Measurements from ENCODE around the gene CXXC4.

The CXXC4 gene

GRCh38 chr4:104494822-104495559 is at the start of gene CXXC4:
Gene CXXC4, minus strand, starts transcription at chr4:104494894. Its CDS starts 3,092 bp downstream, at chr4:104491802.
- DNase-seq: peak; percentile 76 to 91

- DNase-seq: no peak
Observed at GRCh38 chr4:104533156-104533555, 38.5 kb upstream of the CXXC4 start.

- no peak for DNase-seq
Observed at GRCh38 chr4:104532677-104533076, 38.0 kb upstream of the CXXC4 start.

- DNase-seq: no peak
Observed at GRCh38 chr4:104531390-104531789, 36.7 kb upstream of the CXXC4 start.

- DNase-seq: no peak
Observed at GRCh38 chr4:104530426-104530825, 35.7 kb upstream of the CXXC4 start.

GRCh38 chr4:104524591-104524990 is 29.9 kb upstream of the CXXC4 start:
- no peak for DNase-seq

GRCh38 chr4:104524026-104524425 is 29.3 kb upstream of the CXXC4 start:
- DNase-seq: no peak

GRCh38 chr4:104519588-104519987 is 24.9 kb upstream of the CXXC4 start:
- DNase-seq: no peak

- DNase-seq: no peak
Observed at GRCh38 chr4:104516884-104517283, 22.2 kb upstream of the CXXC4 start.

GRCh38 chr4:104508224-104508623 is 13.5 kb upstream of the CXXC4 start:
- DNase-seq: no peak

GRCh38 chr4:104507112-104507511 is 12.4 kb upstream of the CXXC4 start:
- no peak for DNase-seq

- DNase-seq: no peak
Observed at GRCh38 chr4:104504536-104504935, 9.8 kb upstream of the CXXC4 start.

- no peak for DNase-seq
Observed at GRCh38 chr4:104502471-104502870, 7.8 kb upstream of the CXXC4 start.

- DNase-seq: no peak
Observed at GRCh38 chr4:104501290-104501689, 6.6 kb upstream of the CXXC4 start.

GRCh38 chr4:104500442-104500841 is 5.7 kb upstream of the CXXC4 start:
- DNase-seq: no peak

GRCh38 chr4:104494185-104494584 is 509 bp downstream of the CXXC4 start:
- DNase-seq: no peak

GRCh38 chr4:104493081-104493831 is 1.4 kb downstream of the CXXC4 start:
- DNase-seq: peak in 1 of 2 experiments; percentile 23

- peak; percentile 43 to 65 for DNase-seq
Observed at GRCh38 chr4:104492183-104492771, 2.4 kb downstream of the CXXC4 start.

GRCh38 chr4:104491481-104492182 is 3.1 kb downstream of the CXXC4 start:
- DNase-seq: peak in 1 of 2 experiments; percentile 31

GRCh38 chr4:104490770-104491480 is 3.8 kb downstream of the CXXC4 start:
- peak; percentile 51 to 65 for DNase-seq

- peak; percentile 36 to 50 for DNase-seq
Observed at GRCh38 chr4:104490096-104490769, 4.5 kb downstream of the CXXC4 start.

GRCh38 chr4:104489731-104490095 is 5.0 kb downstream of the CXXC4 start:
- DNase-seq: no peak
